CD4-positive, CD25-positive, alpha-beta regulatory T cell (primary cell): ENCODE results near the gene SPIN4. TPM values are rescaled to one million over a fixed set of nuclear protein-coding genes. Genes with fewer than 3 reads are reported as not detected.
A peak's percentile ranks its signal among the peaks of the same experiment; 100 is the strongest.
"Not testable (repeated sequence)": the region's sequence is repeated elsewhere in the genome, so short reads cannot be mapped to it uniquely, and the experiment has no call there.

ENCODE experiments used
- ATAC-seq, 2 donors: fragments of 150-1000 bp; cut with Tn5 transposase; one replicate each; pipeline ENCODE4 v1.10.0; 2021; ENCODE audit warnings: low read depth in 2 of 2, moderate number of reproducible peaks in 2 of 2, moderate library complexity in 1 of 2
- DNase-seq, 3 donors: peaks; one replicate each; pipeline versions ENCODE4 v3.0.0 to v3.0.0-alpha.2; 2012 to 2022; ENCODE audit warnings: mixed read lengths in 1 of 3
- H3K27ac ChIP-seq: one replicate; pipeline ENCODE4 v1.7.0; 2013; ENCODE audit warnings: mild to moderate bottlenecking, low read length; ENCODE audit not compliant: insufficient read depth, poor library complexity, severe bottlenecking
- H3K27me3 ChIP-seq: one replicate; pipeline ENCODE4 v1.7.0; 2013; ENCODE audit warnings: low read length; ENCODE audit not compliant: control insufficient read depth, insufficient read depth
- H3K36me3 ChIP-seq: one replicate; pipeline ENCODE4 v1.7.0; 2013; ENCODE audit warnings: mild to moderate bottlenecking, low read length, moderate library complexity; ENCODE audit not compliant: control insufficient read depth, insufficient read depth
- H3K4me1 ChIP-seq: 2 replicates; pipeline ENCODE4 v1.7.0; 2013; ENCODE audit warnings: mild to moderate bottlenecking, low read length; ENCODE audit not compliant: insufficient read depth, control insufficient read depth, poor library complexity, severe bottlenecking
- H3K4me3 ChIP-seq: one replicate; pipeline ENCODE4 v1.7.0; 2013; ENCODE audit warnings: low read depth, mild to moderate bottlenecking, low read length, moderate library complexity
- H3K9me3 ChIP-seq, 2 experiments: 1 replicate in 1 of 2; 2 replicates in 1 of 2; pipeline ENCODE4 v1.7.0; 2013; ENCODE audit warnings: low read length in 2 of 2, mild to moderate bottlenecking in 1 of 2, moderate library complexity in 1 of 2; ENCODE audit not compliant: control insufficient read depth in 2 of 2
- H3K27ac Mint-ChIP-seq, 3 donors: one replicate each; pipeline ENCODE4 v1.8.0; 2020 to 2022; ENCODE audit warnings: mild to moderate bottlenecking in 3 of 3, mixed read lengths in 3 of 3, moderate library complexity in 2 of 3
- H3K27me3 Mint-ChIP-seq: one replicate; pipeline ENCODE4 v1.8.0; 2022; ENCODE audit warnings: mild to moderate bottlenecking, mixed read lengths
- H3K36me3 Mint-ChIP-seq: one replicate; pipeline ENCODE4 v1.8.0; 2020; ENCODE audit warnings: mixed read lengths
- H3K4me1 Mint-ChIP-seq, 4 donors: one replicate each; pipeline ENCODE4 v1.8.0; 2020 to 2022; ENCODE audit warnings: mixed read lengths in 4 of 4, mild to moderate bottlenecking in 1 of 4
- H3K4me3 Mint-ChIP-seq, 4 donors: one replicate each; pipeline ENCODE4 v1.8.0; 2020 to 2022; ENCODE audit warnings: mild to moderate bottlenecking in 4 of 4, mixed read lengths in 4 of 4, moderate library complexity in 3 of 4
- H3K9me3 Mint-ChIP-seq, 7 donors: one replicate each; pipeline ENCODE4 v1.8.0; 2020 to 2022; ENCODE audit warnings: mixed read lengths in 7 of 7, mild to moderate bottlenecking in 3 of 7, moderate library complexity in 2 of 7
- polyA plus RNA-seq, 4 donors: library from polyadenylated mRNA; unstranded; fragments of 300-500 nt; fragmentation: Illumina TruSeq; gene quantifications; one replicate each; pipeline ENCODE4 v1.2.3, GENCODE V29; 2021
- total RNA-seq: library from RNA; stranded (reverse); gene quantifications from one replicate; pipeline ENCODE4 v1.2.3, GENCODE V29; 2022

Gene SPIN4
- total RNA-seq (0.81 TPM), polyA plus RNA-seq (under 1 TPM; 0.18 to 0.80 (median 0.59) TPM)

DNA sequence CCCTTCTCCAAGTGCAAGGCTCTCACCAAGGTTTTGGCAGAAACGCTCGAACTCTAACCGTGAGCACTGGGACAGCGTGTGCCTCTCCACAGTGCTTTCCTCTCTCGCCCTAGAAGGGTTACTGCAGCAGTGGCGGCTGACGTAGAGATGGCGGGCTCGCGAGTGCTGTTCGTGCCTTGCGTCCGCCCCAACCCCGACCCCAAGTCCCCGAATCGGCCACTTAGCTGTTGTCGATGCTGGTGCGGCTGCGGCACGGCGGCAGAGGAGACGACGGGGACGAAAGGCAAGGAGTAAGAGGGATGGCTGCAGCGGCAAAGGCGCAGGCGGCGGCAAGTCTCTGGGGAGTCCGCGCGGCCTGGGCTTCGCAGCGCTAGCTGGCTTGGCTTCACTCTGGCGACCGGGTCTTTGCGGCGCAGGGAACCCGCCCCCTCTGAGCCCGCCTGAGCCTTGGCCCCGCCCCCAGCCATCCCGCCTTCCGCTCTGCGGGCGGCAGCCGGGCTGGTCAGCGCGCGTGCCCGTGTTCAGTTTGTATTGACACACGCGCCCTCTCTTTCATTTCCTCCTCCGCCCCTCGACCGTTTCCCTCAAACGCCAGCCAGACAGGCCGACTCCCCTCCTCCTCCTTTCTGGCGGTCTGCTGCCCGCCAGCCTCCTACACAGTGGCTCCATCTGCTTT lies at the start of gene SPIN4:
Gene SPIN4, minus strand, starts transcription at position 392 of the 676 bp plus-strand sequence. CDS start 513 bp downstream, outside the sequence.
- peak within 1 kb of the TSS; percentile 48 to 79 (median 78) for H3K27ac Mint-ChIP-seq
- Histone ChIP-seq H3K4me3 (peak within 1 kb of the TSS; percentile 90), H3K27me3 (no peaks in the 10 kb centered on the region), H3K36me3 (no peaks in the 10 kb centered on the region), H3K9me3 (no peaks in the 10 kb centered on the region), H3K27ac (peak within 1 kb of the TSS; percentile 51), H3K4me1 (peaks cover 9% of the 10 kb centered on the region)
- no peaks in the 10 kb centered on the region for H3K9me3 Mint-ChIP-seq
- DNase-seq (peak; percentile 30 to 77 (median 42)), ATAC-seq (peak; percentile 71 to 78)
- H3K36me3 Mint-ChIP-seq: no peaks in the 10 kb centered on the region
- peaks cover 4 to 17% (median 11%) of the 10 kb centered on the region in 4 donors for H3K4me1 Mint-ChIP-seq
- no peaks in the 10 kb centered on the region for H3K27me3 Mint-ChIP-seq
- H3K4me3 Mint-ChIP-seq: peak within 1 kb of the TSS; percentile 86 to 92 (median 90)

DNA sequence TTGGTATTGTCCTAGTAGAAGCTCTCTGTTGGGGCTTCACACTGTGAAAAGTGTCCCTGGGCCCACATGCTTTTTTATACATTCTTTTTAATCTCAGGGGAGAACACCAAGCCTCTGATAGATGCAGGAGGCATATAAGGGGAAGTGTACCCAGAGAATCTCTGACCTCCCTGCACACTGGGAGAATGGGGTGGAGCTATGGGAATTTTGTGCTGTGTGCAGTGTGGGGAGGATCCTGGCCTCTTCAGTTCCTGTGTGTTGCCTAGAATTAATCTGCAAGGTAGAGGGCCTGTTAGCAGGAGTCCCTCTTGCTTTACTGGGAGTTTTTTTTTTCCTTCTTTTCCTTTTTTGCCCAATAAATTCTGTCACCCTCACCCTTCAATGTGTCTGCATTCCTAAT lies 49.2 kb upstream of the SPIN4 start:
- no peaks in the 10 kb centered on the region for H3K4me1 ChIP-seq
- H3K4me1 Mint-ChIP-seq: no peaks in the 10 kb centered on the region
- no peaks in the 10 kb centered on the region for H3K36me3 Mint-ChIP-seq
- no peaks in the 10 kb centered on the region for H3K36me3 ChIP-seq
- H3K4me3 Mint-ChIP-seq: no peak overlapping the region
- no peak overlapping the region for H3K27ac ChIP-seq
- H3K27me3 Mint-ChIP-seq: no peaks in the 10 kb centered on the region
- H3K27ac Mint-ChIP-seq: no peak overlapping the region
- ATAC-seq: no peak
- no peak for DNase-seq
- no peaks in the 10 kb centered on the region for H3K9me3 ChIP-seq
- H3K27me3 ChIP-seq: no peaks in the 10 kb centered on the region
- peaks cover 0 to 8% (median 0%) of the 10 kb centered on the region in 7 donors for H3K9me3 Mint-ChIP-seq
- H3K4me3 ChIP-seq: no peak overlapping the region

DNA sequence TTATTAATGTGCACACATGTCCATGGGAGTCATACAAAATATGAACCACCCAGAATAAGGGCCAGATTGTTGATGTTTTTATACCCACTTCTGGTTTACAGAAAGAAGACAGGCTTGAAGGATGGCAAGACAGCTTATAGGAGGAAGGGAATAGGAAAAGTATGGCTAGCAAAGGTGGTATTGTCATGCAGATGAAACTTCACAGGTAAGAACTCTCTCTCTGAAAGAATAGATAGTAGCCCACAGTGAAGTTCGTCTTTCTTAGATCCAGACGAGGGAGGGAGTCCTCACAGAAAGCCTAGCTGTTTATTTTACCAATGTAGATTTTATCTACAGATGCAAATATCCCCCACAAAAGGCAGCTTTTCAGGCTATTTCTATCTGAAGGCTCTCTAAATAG lies 43.7 kb upstream of the SPIN4 start:
- Histone ChIP-seq H3K27me3 (no peaks in the 10 kb centered on the region), H3K4me1 (no peaks in the 10 kb centered on the region), H3K27ac (no peak overlapping the region), H3K9me3 (no peaks in the 10 kb centered on the region), H3K4me3 (no peak overlapping the region), H3K36me3 (no peaks in the 10 kb centered on the region)
- ATAC-seq (no peak), DNase-seq (no peak)
- H3K27ac Mint-ChIP-seq: no peak overlapping the region
- H3K4me1 Mint-ChIP-seq: no peaks in the 10 kb centered on the region
- H3K27me3 Mint-ChIP-seq: no peaks in the 10 kb centered on the region
- H3K9me3 Mint-ChIP-seq: no peaks in the 10 kb centered on the region
- H3K36me3 Mint-ChIP-seq: no peaks in the 10 kb centered on the region
- H3K4me3 Mint-ChIP-seq: no peak overlapping the region

DNA sequence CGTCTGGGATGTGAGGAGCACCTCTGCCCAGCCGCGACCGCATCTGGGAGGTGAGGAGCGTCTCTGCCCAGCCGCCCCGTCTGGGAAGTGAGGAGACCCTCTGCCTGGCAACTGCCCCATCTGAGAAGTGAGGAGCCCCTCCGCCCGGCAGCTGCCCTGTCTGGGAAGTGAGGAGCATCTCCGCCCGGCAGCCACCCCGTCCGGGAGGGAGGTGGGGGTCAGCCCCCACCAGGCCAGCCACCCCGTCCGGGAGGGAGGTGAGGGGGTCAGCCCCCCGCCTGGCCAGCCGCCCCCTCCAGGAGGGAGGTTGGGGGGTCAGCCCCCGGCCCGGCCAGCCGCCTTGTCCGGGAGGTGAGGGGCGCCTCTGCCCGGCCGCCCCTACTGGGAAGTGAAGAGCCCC lies 42.0 kb upstream of the SPIN4 start:
- not testable (repeated sequence) for H3K36me3 Mint-ChIP-seq, DNase-seq, H3K27me3 Mint-ChIP-seq

DNA sequence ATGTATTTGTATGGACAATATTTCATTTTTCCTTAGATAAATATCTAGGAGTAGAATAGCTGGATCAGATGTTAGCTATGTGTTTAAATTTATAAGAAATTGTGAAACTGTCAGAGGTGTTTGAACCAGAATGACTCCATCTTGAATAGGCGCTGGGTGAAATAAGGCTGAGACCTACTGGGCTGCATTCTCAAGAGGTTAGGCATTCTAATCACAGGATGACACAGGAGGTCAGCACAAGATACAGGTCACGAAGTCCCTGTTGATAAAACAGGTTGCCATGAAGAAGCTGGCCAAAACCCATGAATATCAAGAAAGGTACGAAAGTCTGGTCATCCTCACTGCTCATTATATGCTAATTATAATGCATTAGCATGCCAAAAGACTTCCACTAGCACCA lies 36.3 kb upstream of the SPIN4 start:
- DNase-seq (no peak), ATAC-seq (no peak)
- Histone ChIP-seq H3K27ac (no peak overlapping the region), H3K4me3 (no peak overlapping the region), H3K27me3 (no peaks in the 10 kb centered on the region), H3K36me3 (no peaks in the 10 kb centered on the region), H3K9me3 (no peaks in the 10 kb centered on the region), H3K4me1 (no peaks in the 10 kb centered on the region)
- Mint-ChIP-seq H3K27me3 (no peaks in the 10 kb centered on the region), H3K4me3 (no peak overlapping the region), H3K9me3 (no peaks in the 10 kb centered on the region), H3K4me1 (no peaks in the 10 kb centered on the region), H3K27ac (no peak overlapping the region), H3K36me3 (no peaks in the 10 kb centered on the region)

More for the DNA sequence above, 42.0 kb upstream of the SPIN4 start:
- not testable (repeated sequence) for H3K27ac ChIP-seq, H3K4me3 ChIP-seq, H3K9me3 Mint-ChIP-seq, H3K36me3 ChIP-seq, ATAC-seq, H3K27ac Mint-ChIP-seq, H3K27me3 ChIP-seq, H3K9me3 ChIP-seq, H3K4me1 Mint-ChIP-seq, H3K4me3 Mint-ChIP-seq, H3K4me1 ChIP-seq

DNA sequence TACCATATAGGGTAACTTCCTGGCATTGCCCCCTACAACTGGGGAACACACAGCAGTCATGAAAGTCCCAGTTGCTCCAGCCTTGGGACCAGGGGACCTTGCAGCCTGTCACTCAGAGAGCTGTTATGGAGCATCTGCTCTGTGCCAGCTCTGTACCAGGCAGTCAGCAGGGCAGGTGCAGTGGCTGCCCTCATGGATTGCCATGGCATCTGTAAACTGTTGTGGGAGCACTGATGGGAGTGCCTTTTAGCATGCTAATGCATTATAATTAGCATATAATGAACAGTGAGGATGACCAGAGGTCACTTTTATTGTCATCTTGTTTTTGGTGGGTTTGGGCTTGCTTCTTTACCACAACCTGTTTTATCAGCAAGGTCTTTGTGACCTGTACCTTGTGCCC lies 33.1 kb upstream of the SPIN4 start:
- H3K4me3 ChIP-seq, H3K9me3 Mint-ChIP-seq, H3K27me3 Mint-ChIP-seq, H3K4me1 ChIP-seq, H3K27ac Mint-ChIP-seq, ATAC-seq, H3K27ac ChIP-seq, H3K9me3 ChIP-seq, H3K4me1 Mint-ChIP-seq, H3K36me3 Mint-ChIP-seq, H3K36me3 ChIP-seq, H3K4me3 Mint-ChIP-seq, DNase-seq, H3K27me3 ChIP-seq: not testable (repeated sequence)

DNA sequence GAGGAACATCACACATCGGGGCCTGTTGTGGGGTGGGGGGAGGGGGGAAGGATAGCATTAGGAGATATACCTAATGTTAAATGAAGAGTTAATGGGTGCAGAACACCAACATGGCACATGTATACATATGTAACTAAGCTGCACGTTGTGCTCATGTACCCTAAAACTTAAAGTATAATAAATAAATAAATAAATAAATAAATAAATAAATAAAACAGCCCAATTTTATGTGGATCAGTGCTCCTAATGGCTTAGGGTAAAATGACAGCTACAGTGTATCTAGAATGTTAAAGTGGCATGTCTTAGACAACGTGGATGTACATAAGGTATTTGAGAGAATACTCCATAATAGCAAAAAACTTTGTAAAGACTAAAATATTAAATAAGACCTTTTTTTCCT lies 21.9 kb upstream of the SPIN4 start:
- not testable (repeated sequence) for H3K36me3 Mint-ChIP-seq, DNase-seq, H3K27ac Mint-ChIP-seq, H3K9me3 Mint-ChIP-seq, H3K4me3 Mint-ChIP-seq, H3K36me3 ChIP-seq, H3K4me3 ChIP-seq, H3K27ac ChIP-seq, H3K9me3 ChIP-seq, H3K27me3 ChIP-seq, ATAC-seq, H3K27me3 Mint-ChIP-seq, H3K4me1 ChIP-seq, H3K4me1 Mint-ChIP-seq

DNA sequence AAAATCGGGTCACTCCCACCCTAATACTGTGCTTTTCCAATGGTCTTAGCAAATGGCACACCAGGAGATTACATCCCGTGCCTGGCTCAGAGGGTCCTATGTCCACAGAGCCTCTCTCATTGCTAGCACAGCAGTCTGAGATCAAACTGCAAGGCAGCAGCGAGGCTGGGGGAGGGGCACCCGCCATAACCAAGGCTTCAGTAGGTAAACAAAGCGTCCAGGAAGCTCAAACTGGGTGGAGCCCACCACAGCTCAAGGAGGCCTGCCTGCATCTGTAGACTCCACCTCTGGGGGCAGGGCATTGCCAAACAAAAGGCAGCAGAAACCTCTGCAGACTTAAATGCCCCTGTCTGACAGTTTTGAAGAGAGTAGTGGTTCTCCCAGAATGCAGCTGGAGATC lies 16.6 kb upstream of the SPIN4 start:
- H3K9me3 Mint-ChIP-seq: peaks cover 0 to 17% (median 2%) of the 10 kb centered on the region in 7 donors
- not testable (repeated sequence) for H3K36me3 Mint-ChIP-seq, H3K4me1 ChIP-seq, H3K27me3 ChIP-seq, H3K36me3 ChIP-seq, H3K27ac ChIP-seq, ATAC-seq, H3K4me1 Mint-ChIP-seq, H3K27me3 Mint-ChIP-seq, H3K4me3 Mint-ChIP-seq, H3K27ac Mint-ChIP-seq, H3K4me3 ChIP-seq, DNase-seq
- peaks cover 2 to 13% of the 10 kb centered on the region in 2 experiments for H3K9me3 ChIP-seq
